ENCODE data around the gene SOD2.
A peak's percentile ranks its signal among the peaks of the same experiment; 100 is the strongest.
"Not testable (repeated sequence)": the region's sequence is repeated elsewhere in the genome, so short reads cannot be mapped to it uniquely, and the experiment has no call there.

The SOD2 gene

DNA sequence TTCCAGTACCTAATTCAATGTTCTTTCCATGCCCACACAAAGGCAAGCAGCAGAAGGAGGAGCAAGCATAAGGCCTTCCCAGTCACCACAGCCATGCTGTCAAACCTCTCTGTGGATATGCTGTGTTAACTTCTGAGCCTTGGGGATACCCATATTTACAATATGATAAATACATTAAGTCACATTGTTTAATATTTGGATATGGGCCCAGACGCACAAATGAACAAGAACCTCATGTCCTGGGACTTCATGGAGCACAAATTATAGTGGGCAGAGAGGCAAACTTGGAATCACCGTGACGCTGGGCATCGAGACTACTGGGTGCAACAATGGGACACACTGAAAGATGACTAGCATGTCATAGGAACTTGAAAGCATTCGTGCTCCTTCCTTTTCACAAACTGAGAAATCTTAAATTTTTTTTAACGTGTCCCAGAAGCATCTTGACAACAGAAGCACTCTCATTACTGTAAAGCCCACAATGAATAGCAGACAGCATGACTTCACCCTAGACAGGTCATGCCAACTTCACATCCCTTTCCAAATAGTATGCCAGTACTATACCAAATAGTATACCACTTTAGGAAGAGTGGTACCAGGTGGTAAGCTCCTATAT lies 16.0 kb downstream of the SOD2 start:
- no peak for TF ChIP-seq JUND (IDR thresholded peaks at IDR 0.05; ENCODE audit: low read depth)
- in situ Hi-C loops (cut with HindIII; ENCODE audit: low pct_unique_long_range_greater_than_20kb, low sequenced_read_pairs), result no loop called here
- DNase-seq (ENCODE audit: low read depth in 1 of 2, low spot score in 1 of 2), result no peak

DNA sequence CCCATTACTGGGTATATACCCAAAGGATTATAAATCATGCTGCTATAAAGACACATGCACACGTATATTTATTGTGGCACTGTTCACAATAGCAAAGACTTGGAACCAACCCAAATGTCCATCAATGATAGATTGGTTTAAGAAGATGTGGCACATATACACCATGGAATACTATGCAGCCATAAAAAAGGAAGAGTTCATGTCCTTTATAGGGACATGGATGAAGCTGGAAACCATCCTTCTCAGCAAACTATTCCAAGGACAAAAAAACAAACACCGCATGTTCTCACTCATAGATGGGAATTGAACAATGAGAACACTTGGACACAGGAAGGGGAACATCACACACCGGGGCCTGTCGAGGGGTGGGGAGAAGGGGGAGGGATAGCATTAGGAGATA lies 16.8 kb downstream of the SOD2 start:
- DNase-seq (ENCODE audit: low read depth in 1 of 2, low spot score in 1 of 2); in situ Hi-C loops (cut with HindIII; ENCODE audit: low pct_unique_long_range_greater_than_20kb, low sequenced_read_pairs): not testable (repeated sequence)

DNA sequence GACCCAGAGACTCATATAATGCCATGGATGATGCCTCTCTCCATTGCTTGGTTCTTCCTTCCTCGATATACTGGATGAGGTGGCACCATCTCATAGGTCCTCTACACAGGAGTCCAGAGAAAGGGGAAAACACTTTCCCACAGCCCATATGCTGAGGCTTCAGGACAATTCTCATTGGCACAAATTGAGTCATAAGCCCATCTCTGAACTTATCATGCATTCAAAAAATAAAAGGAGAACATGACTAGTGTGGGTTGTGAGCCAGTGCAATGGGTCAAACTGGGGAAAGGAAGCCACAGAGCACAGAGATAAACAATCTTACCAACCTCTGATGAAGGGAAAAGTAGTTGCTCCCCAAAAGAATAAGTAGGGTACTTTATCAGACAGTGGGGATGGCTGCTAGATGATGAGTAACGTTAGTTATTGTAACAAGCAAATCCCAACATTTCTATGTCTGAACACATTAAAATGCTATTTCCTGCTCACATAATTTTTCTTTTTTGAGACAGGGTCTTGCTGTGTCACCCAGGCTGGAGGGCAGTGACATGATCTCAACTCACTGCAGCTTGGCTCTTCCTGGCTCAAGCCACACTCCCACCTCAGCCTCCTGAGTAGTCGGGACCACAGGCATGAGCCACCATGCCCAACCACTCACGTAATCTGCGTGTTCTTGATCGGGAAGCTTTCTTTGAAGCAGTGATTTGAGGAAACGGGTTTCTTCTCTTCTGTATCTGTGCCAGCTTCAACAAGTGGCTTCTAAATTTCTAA lies 27.0 kb downstream of the SOD2 start:
- in situ Hi-C loops (cut with HindIII; ENCODE audit: low pct_unique_long_range_greater_than_20kb, low sequenced_read_pairs), result no loop called here
- TF ChIP-seq JUND (IDR thresholded peaks at IDR 0.05; ENCODE audit: low read depth), result no peak
- no peak for DNase-seq (ENCODE audit: low read depth in 1 of 2, low spot score in 1 of 2)

DNA sequence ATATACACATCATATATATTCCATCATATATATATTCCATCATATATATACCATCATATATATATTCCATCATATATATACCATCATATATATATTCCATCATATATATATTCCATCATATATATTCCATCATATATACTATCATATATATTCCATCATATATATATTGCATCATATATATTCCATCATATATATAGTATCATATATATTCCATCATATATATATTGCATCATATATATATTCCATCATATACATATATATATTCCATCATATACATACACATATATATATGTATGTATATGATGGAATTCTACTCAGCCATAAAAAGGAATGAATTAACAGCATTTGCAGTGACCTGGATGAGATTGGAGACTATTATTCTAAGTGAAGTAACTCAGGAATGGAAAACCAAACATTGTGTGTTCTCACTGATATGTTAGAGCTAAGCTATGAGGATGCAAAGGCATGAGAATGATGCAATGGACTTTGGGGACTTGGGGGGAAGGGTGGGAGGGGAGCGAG lies 29.6 kb downstream of the SOD2 start:
- in situ Hi-C loops (cut with HindIII; ENCODE audit: low pct_unique_long_range_greater_than_20kb, low sequenced_read_pairs); DNase-seq (ENCODE audit: low read depth in 1 of 2, low spot score in 1 of 2): not testable (repeated sequence)

DNA sequence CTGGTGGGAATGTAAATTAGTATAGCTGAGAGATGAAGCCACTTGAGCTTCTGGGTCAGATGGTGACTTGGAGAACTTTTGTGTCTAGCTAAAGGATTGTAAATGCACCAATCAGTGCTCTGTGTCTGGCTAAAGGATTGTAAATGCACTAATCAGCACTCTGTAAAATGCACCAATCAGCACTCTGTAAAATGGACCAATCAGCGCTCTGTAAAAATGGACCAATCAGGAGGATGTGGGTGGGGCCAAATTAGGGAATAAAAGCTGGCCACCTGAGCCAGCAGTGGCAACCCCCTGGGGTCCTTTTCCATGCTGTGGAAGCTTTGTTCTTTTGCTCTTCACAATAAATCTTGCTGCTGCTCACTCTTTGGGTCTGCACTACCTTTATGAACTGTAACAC lies 31.1 kb downstream of the SOD2 start:
- DNase-seq (ENCODE audit: low read depth in 1 of 2, low spot score in 1 of 2); in situ Hi-C loops (cut with HindIII; ENCODE audit: low pct_unique_long_range_greater_than_20kb, low sequenced_read_pairs): not testable (repeated sequence)

DNA sequence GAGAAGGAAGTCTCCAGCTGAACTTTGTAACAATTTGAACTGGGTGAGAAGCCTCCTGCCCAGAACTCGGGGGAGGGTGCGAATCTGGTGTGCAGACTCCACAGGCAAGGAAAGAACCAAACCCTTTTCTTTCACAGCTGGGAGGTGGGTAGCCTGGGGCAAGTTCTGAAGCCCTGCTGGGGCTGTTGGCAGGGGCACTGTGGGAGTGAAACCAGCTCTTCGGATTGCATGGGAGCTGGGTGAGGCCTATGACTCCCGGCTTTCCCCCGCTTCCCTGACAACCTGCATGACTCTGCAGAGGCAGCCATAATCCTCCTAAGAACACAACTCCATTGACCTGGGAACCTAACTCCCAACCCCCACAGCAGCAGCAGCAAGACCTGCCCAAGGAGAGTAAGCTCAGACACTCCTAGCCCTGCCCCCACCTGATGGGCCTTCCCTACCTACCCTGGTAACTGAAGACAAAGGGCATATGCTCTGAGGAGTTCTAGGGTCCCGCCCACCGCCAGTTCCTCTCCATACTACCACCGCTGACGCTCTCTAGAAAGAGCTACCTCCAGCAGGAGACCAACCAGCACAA lies 37.5 kb downstream of the SOD2 start:
- in situ Hi-C loops (cut with HindIII; ENCODE audit: low pct_unique_long_range_greater_than_20kb, low sequenced_read_pairs), result no loop called here
- DNase-seq (ENCODE audit: low read depth in 1 of 2, low spot score in 1 of 2), result no peak
- TF ChIP-seq JUND (IDR thresholded peaks at IDR 0.05; ENCODE audit: low read depth), result no peak

DNA sequence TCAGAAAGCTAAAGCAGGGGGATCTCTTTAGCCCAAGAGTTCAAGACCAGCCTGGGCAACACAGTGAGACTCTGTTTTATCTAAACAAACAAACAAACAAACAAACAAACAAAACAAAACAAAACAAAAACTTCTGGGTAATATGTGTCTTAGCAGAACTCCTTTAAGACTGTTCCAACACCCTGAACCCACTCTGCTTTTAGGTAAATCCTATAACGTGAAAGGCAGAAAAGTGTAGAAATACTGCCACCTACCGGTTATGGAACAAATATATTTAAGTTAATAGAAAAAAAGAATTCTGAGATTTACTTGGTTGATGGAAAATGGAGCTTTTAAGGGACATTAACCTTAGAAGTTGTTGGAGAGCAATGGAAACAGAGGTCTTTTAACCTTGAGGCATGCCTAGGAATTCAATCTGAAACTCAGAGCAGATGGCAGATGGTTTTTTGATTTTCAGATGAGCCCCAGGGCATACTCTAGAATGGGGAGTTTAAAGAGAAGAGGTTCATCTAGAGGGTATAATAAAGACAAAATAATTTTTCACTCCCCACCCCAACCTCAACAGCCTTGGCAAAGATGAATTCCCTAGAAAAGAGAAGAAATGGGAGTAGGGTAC lies 38.5 kb downstream of the SOD2 start:
- DNase-seq (ENCODE audit: low read depth in 1 of 2, low spot score in 1 of 2), result peak; percentile 15 to 68
- in situ Hi-C loops (cut with HindIII; ENCODE audit: low pct_unique_long_range_greater_than_20kb, low sequenced_read_pairs), result no loop called here

DNA sequence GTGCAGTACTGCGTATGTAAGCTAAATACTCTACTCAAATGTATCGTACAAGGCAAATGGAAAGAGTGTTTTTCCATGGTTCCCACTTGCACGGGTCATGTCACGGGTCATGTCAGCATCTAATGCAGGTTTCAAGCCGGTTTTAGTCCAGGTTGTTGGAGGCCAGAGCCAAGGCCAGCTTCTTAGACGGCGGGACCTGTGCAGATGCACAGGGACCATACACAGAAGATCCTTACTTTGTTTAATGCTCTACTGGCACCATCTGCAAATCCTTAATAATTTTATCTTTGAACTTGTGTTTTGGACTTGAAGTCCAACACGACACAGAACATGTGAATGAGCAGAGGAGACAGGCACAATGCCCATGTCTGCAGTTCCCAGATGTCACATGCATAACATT lies 42.7 kb downstream of the SOD2 start:
- in situ Hi-C loops (cut with HindIII; ENCODE audit: low pct_unique_long_range_greater_than_20kb, low sequenced_read_pairs), result no loop called here
- TF ChIP-seq JUND (IDR thresholded peaks at IDR 0.05; ENCODE audit: low read depth), result no peak
- no peak for DNase-seq (ENCODE audit: low read depth in 1 of 2, low spot score in 1 of 2)

More for the DNA sequence above, 38.5 kb downstream of the SOD2 start:
- no peak for TF ChIP-seq JUND (IDR thresholded peaks at IDR 0.05; ENCODE audit: low read depth)

DNA sequence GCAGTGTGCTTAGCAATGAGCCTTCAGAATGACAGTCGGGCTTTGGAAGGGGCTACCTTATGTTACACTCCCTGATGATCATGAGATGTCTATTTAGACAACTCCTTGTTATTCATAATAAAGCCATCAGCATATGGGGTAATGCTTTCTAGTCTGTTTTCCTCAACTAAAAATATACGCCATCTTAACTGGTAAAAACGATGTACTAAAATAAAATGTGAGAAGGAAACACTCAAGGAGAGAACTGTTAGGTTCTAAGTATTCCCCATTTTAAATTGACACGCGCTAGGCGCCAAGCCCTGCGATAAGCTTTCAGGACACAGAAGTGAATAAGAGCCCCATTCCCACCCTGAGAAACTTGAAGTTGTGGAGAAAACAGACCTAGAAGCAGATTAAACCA lies 43.6 kb downstream of the SOD2 start:
- no peak for DNase-seq (ENCODE audit: low read depth in 1 of 2, low spot score in 1 of 2)
- TF ChIP-seq JUND (IDR thresholded peaks at IDR 0.05; ENCODE audit: low read depth), result no peak
- in situ Hi-C loops (cut with HindIII; ENCODE audit: low pct_unique_long_range_greater_than_20kb, low sequenced_read_pairs), result no loop called here

DNA sequence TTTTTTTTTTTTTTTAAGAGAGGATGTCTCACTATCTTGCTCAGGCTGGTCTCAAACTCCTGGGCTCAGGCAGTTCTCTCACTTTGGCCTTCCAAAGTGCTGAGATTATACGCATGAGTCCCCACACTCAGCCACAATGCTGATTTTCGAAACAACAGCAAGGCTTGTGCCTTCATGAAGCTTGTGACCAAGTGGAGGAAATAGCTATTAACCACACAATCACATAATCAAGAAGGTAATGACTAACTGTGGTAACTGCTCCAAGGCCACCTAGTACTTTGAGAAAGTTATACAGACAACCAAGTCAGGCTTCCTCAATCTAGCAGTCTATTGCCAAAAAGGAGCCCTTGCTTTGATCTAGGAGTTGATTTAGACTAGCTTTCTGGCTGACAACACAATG lies 46.3 kb downstream of the SOD2 start:
- in situ Hi-C loops (cut with HindIII; ENCODE audit: low pct_unique_long_range_greater_than_20kb, low sequenced_read_pairs), result no loop called here
- no peak for TF ChIP-seq JUND (IDR thresholded peaks at IDR 0.05; ENCODE audit: low read depth)
- DNase-seq (ENCODE audit: low read depth in 1 of 2, low spot score in 1 of 2), result no peak

DNA sequence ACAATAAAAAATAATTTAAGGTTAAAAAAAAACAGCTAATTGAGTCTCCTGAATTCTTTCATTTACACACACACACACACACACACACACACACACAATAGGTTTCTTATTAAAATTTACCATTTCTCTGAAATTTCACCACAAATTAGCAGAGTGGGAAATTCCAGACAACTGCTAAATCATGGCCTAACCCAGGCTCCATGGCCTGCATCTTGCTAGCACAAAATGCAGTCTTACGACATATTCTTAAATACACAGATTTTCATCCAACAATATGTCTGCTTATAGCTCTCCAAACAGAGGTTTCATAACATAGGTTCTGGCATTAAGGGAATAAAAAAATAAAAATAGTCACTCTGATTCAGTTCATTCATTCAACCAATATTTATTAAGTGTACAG lies 46.9 kb downstream of the SOD2 start:
- in situ Hi-C loops (cut with HindIII; ENCODE audit: low pct_unique_long_range_greater_than_20kb, low sequenced_read_pairs), result no loop called here
- TF ChIP-seq JUND (IDR thresholded peaks at IDR 0.05; ENCODE audit: low read depth), result no peak

DNA sequence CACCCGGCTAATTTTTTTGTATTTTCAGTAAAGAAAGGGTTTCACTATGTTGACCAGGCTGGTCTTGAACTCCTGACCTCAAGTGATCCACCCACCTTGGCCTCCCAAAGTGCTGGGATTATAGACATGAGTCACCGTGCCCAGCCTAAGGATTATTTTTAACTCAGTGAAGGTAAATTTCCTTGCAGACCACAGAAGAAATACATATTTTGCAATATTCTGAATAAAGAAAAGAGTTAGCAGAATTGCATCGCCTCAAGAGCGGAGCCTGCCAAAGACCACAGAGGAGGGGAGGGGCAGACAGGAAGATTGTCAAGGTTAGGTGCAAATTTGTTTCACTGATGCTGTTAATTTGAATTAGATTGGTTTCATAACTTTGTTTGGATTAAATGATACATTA lies 47.4 kb downstream of the SOD2 start:
- in situ Hi-C loops (cut with HindIII; ENCODE audit: low pct_unique_long_range_greater_than_20kb, low sequenced_read_pairs), result no loop called here
- TF ChIP-seq JUND (IDR thresholded peaks at IDR 0.05; ENCODE audit: low read depth), result no peak
- no peak for DNase-seq (ENCODE audit: low read depth in 1 of 2, low spot score in 1 of 2)

More for the DNA sequence above, 46.9 kb downstream of the SOD2 start:
- no peak for DNase-seq (ENCODE audit: low read depth in 1 of 2, low spot score in 1 of 2)

All from T47D (cell line).